ENCODE results near the gene CHIT1. TPM values are rescaled to one million over a fixed set of nuclear protein-coding genes. Genes with fewer than 3 reads are reported as not detected.

The CHIT1 gene
- polyA plus RNA-seq, 1 donor from 2014 or later: not detected

DNA sequence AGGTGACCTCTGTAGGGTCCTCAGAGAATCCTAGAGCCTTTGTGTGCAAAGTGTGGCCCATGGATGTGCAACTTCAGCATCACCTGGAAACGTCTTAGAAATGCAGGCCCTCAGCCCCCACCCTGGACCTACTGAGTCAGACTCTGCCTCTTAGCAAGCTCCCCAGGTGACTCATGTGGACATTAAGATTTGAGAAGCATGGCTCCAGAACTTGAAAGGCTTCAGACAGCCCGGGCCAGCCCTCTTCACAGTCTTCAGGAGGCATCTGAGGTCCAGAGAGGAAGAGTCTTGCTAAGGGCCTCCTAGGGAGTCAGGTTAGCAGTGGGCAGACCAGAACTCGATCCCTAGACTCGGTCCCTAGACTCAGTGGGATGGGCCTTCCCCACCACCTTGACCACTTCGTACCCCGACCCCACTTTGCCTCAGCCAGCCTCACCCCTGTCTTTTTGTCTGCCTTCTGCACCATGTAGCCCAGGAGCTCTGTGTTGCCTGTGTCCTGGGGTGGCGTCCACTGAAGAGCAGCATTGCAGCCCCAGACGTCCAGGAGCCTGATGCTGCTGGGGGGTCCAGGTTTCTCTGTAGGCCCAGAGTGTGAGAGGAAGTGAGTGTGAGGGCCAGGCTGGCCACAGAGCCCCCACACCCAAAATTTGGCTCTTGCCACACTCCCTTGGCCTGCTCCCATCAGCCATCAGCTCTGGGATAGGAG is 58.7 kb downstream of the CHIT1 start:
- Histone ChIP-seq H3K79me2 (replicated peaks; ENCODE audit: insufficient read depth, low read length) (no peaks in the 10 kb centered on the region), H2AFZ (ENCODE audit: low read depth, low read length) (no peak overlapping the region), H3K4me3 (ENCODE audit: low read length) (no peak overlapping the region), H4K20me1 (ENCODE audit: insufficient read depth) (no peaks in the 10 kb centered on the region), H3K9ac (ENCODE audit: low read length) (no peak overlapping the region), H3K27me3 (ENCODE audit: insufficient read depth, low read depth, low read length) (no peaks in the 10 kb centered on the region), H3K4me2 (ENCODE audit: low read length) (no peak overlapping the region), H3K27ac (ENCODE audit: low read length) (no peak overlapping the region), H3K9me3 (ENCODE audit: low read length) (no peaks in the 10 kb centered on the region), H3K36me3 (ENCODE audit: insufficient read depth, low read length) (peaks cover 3% of the 10 kb centered on the region), H3F3A (ENCODE audit: insufficient read depth, low read length, poor library complexity, severe bottlenecking) (no peaks in the 10 kb centered on the region), H3K9me2 (ENCODE audit: insufficient read depth, low read length) (no peaks in the 10 kb centered on the region)
- TF ChIP-seq EP300 (conservative IDR thresholded peaks at IDR 0.05; ENCODE audit: poor library complexity, severe bottlenecking): no peak

DNA sequence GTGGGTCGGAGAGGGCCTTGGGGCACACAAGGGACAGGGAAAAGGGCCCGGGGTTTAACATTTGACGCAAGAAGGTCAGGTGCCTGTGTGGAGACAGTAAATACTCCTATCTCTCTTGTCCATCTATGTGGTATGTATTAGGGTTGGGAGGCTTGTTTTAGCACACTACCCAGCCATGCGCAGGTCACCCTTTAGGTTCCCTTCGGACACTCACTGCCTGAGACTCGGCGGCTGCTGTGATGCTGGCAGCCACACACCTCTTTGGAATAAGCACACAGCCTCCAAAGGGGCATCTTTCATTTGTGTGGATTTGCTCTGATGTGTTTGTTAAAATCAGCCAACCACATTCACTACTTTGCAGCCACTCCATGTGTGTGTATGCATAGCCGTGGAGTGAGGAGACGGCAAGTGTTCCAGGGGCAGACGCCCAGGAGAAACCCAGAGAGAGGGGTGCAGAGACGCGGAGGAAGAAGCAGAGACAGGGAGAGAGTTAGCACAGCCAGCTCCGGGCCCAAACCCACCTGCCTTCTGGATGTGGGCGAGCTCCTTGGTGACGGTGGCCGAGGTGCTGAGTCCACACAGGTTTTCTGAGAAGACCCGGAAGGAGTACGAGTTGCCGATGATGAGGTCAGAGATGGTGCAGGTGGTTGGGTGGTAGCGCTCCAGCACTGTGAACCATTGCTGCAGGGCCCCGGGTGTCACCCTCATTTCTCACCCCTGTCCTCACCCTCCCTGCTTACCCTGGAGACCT is 59.5 kb downstream of the CHIT1 start:
- Histone ChIP-seq H3K27me3 (ENCODE audit: insufficient read depth, low read depth, low read length) (no peaks in the 10 kb centered on the region), H3K4me2 (ENCODE audit: low read length) (no peak overlapping the region), H3K27ac (ENCODE audit: low read length) (no peak overlapping the region), H3K36me3 (ENCODE audit: insufficient read depth, low read length) (peaks cover 4% of the 10 kb centered on the region), H4K20me1 (ENCODE audit: insufficient read depth) (no peaks in the 10 kb centered on the region), H3K9me3 (ENCODE audit: low read length) (no peaks in the 10 kb centered on the region), H2AFZ (ENCODE audit: low read depth, low read length) (no peak overlapping the region), H3K9me2 (ENCODE audit: insufficient read depth, low read length) (no peaks in the 10 kb centered on the region), H3K79me2 (replicated peaks; ENCODE audit: insufficient read depth, low read length) (no peaks in the 10 kb centered on the region), H3K4me3 (ENCODE audit: low read length) (no peak overlapping the region), H3K9ac (ENCODE audit: low read length) (no peak overlapping the region), H3F3A (ENCODE audit: insufficient read depth, low read length, poor library complexity, severe bottlenecking) (no peaks in the 10 kb centered on the region)
- TF ChIP-seq MXI1 (conservative IDR thresholded peaks at IDR 0.05; ENCODE audit: poor library complexity, severe bottlenecking) (no peak), POLR2AphosphoS5 (IDR thresholded peaks at IDR 0.05) (no peak)
- TF ChIP-seq, protein P1, sequence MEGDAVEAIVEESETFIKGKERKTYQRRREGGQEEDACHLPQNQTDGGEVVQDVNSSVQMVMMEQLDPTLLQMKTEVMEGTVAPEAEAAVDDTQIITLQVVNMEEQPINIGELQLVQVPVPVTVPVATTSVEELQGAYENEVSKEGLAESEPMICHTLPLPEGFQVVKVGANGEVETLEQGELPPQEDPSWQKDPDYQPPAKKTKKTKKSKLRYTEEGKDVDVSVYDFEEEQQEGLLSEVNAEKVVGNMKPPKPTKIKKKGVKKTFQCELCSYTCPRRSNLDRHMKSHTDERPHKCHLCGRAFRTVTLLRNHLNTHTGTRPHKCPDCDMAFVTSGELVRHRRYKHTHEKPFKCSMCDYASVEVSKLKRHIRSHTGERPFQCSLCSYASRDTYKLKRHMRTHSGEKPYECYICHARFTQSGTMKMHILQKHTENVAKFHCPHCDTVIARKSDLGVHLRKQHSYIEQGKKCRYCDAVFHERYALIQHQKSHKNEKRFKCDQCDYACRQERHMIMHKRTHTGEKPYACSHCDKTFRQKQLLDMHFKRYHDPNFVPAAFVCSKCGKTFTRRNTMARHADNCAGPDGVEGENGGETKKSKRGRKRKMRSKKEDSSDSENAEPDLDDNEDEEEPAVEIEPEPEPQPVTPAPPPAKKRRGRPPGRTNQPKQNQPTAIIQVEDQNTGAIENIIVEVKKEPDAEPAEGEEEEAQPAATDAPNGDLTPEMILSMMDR (IDR thresholded peaks at IDR 0.05; ENCODE audit: poor library complexity, severe bottlenecking): no peak

DNA sequence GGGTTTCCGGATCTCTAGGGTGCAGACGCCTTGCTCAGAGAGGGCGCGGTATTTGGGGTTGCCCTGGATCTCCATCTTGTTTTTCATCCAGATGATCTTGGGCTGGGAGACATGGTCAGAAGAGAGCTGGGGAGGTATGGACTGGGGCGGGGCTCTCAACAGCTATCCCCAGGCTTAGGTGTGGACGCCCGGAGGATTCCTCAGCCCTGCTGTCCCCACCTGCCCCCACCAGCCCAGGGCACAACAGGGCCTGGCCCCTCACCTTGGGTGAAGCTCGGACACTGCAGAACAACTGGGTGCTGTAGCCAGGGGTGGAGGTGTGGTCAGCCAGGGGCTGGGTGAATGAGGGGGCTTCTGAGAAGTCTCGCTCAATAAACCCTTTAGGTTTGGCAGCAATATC is 60.5 kb downstream of the CHIT1 start:
- H3K27ac ChIP-seq (ENCODE audit: low read length): no peak overlapping the region
- no peak overlapping the region for H3K9ac ChIP-seq (ENCODE audit: low read length)
- H2AFZ ChIP-seq (ENCODE audit: low read depth, low read length): no peak overlapping the region
- no peaks in the 10 kb centered on the region for H3F3A ChIP-seq (ENCODE audit: insufficient read depth, low read length, poor library complexity, severe bottlenecking)
- H3K4me3 ChIP-seq (ENCODE audit: low read length): no peak overlapping the region
- no peak for TF ChIP-seq RAD21 (conservative IDR thresholded peaks at IDR 0.05)
- TF ChIP-seq, protein P2, sequence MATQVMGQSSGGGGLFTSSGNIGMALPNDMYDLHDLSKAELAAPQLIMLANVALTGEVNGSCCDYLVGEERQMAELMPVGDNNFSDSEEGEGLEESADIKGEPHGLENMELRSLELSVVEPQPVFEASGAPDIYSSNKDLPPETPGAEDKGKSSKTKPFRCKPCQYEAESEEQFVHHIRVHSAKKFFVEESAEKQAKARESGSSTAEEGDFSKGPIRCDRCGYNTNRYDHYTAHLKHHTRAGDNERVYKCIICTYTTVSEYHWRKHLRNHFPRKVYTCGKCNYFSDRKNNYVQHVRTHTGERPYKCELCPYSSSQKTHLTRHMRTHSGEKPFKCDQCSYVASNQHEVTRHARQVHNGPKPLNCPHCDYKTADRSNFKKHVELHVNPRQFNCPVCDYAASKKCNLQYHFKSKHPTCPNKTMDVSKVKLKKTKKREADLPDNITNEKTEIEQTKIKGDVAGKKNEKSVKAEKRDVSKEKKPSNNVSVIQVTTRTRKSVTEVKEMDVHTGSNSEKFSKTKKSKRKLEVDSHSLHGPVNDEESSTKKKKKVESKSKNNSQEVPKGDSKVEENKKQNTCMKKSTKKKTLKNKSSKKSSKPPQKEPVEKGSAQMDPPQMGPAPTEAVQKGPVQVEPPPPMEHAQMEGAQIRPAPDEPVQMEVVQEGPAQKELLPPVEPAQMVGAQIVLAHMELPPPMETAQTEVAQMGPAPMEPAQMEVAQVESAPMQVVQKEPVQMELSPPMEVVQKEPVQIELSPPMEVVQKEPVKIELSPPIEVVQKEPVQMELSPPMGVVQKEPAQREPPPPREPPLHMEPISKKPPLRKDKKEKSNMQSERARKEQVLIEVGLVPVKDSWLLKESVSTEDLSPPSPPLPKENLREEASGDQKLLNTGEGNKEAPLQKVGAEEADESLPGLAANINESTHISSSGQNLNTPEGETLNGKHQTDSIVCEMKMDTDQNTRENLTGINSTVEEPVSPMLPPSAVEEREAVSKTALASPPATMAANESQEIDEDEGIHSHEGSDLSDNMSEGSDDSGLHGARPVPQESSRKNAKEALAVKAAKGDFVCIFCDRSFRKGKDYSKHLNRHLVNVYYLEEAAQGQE (IDR thresholded peaks at IDR 0.05; ENCODE audit: borderline replicate concordance): no peak
- no peak for TF ChIP-seq TAF1 (IDR thresholded peaks at IDR 0.05; ENCODE audit: low read depth)
- no peak for TF ChIP-seq SMC3 (conservative IDR thresholded peaks at IDR 0.05; ENCODE audit: poor library complexity)
- no peak for TF ChIP-seq EP300 (conservative IDR thresholded peaks at IDR 0.05; ENCODE audit: poor library complexity, severe bottlenecking)
- TF ChIP-seq EZH2 (IDR thresholded peaks at IDR 0.05; ENCODE audit: borderline replicate concordance, insufficient read depth, low read length, poor library complexity, severe bottlenecking): no peak
- TF ChIP-seq, protein P1 (IDR thresholded peaks at IDR 0.05; ENCODE audit: poor library complexity, severe bottlenecking): no peak
- no peaks in the 10 kb centered on the region for H3K27me3 ChIP-seq (ENCODE audit: insufficient read depth, low read depth, low read length)
- H4K20me1 ChIP-seq (ENCODE audit: insufficient read depth): no peaks in the 10 kb centered on the region
- no peak overlapping the region for H3K4me2 ChIP-seq (ENCODE audit: low read length)
- H3K9me3 ChIP-seq (ENCODE audit: low read length): no peaks in the 10 kb centered on the region
- no peaks in the 10 kb centered on the region for H3K9me2 ChIP-seq (ENCODE audit: insufficient read depth, low read length)
- no peaks in the 10 kb centered on the region for H3K79me2 ChIP-seq (replicated peaks; ENCODE audit: insufficient read depth, low read length)
- H3K36me3 ChIP-seq (ENCODE audit: insufficient read depth, low read length): peaks cover 4% of the 10 kb centered on the region
